HepG2 (cell line): Measurements from ENCODE around the gene NBPF3. TPM values are rescaled to one million over a fixed set of nuclear protein-coding genes. Genes with fewer than 3 reads are reported as not detected.

Experiments
- AKNA ChIP-seq: sonication (generic); formaldehyde crosslinking; IDR thresholded peaks from 2 replicates; pipeline ENCODE4 v1.4.0; 2020; ENCODE audit warnings: missing genetic modification reagents, borderline replicate concordance
- FOXP1 ChIP-seq, 2 experiments: fragments of 450-650 bp in 1 of 2; IDR thresholded peaks; 2 replicates each; pipeline ENCODE4 v1.6.1; 2017 to 2018; ENCODE audit warnings: antibody characterized with exemption in 1 of 2
- HNF4G ChIP-seq, 2 experiments: sonication (generic) in 1 of 2; formaldehyde crosslinking in 1 of 2; IDR thresholded peaks; 2 replicates each; pipeline versions ENCODE4 v1.4.0 to v1.6.1; 2011 to 2020; ENCODE audit warnings: borderline replicate concordance in 2 of 2, low read depth in 2 of 2, mild to moderate bottlenecking in 2 of 2, low read length in 1 of 2, missing genetic modification reagents in 1 of 2, moderate library complexity in 1 of 2
- MZF1 ChIP-seq: sonication (generic); formaldehyde crosslinking; IDR thresholded peaks from 2 replicates; pipeline ENCODE4 v1.8.1; 2023; ENCODE audit warnings: mild to moderate bottlenecking, missing genetic modification reagents, borderline replicate concordance
- PRPF4 ChIP-seq: fragments of 200-400 bp; formaldehyde crosslinking; IDR thresholded peaks from 2 replicates; pipeline ENCODE4 v1.6.1; 2016; ENCODE audit warnings: low read length, low read depth; ENCODE audit not compliant: poor library complexity, severe bottlenecking
- RBM22 ChIP-seq: fragments of 200-400 bp; formaldehyde crosslinking; optimal IDR thresholded peaks from 2 replicates; pipeline ENCODE3; 2017; ENCODE audit warnings: mild to moderate bottlenecking, low read length, moderate library complexity
- TFAP4 ChIP-seq: sonication (generic); IDR thresholded peaks from 2 replicates; pipeline ENCODE4 v1.6.1; 2016; ENCODE audit warnings: low read depth, borderline replicate concordance
- THAP8 ChIP-seq: sonication (generic); formaldehyde crosslinking; IDR thresholded peaks from 2 replicates; pipeline ENCODE4 v1.5.1; 2020; ENCODE audit warnings: missing genetic modification reagents, mild to moderate bottlenecking, borderline replicate concordance
- ZBTB10 ChIP-seq: sonication (generic); formaldehyde crosslinking; IDR thresholded peaks from 2 replicates; pipeline ENCODE4 v1.4.0; 2020; ENCODE audit warnings: missing genetic modification reagents, borderline replicate concordance
- ZNF142 ChIP-seq: sonication (generic); formaldehyde crosslinking; IDR thresholded peaks from 2 replicates; pipeline ENCODE4 v1.4.0; 2020; ENCODE audit warnings: missing genetic modification reagents
- polyA plus RNA-seq, 8 experiments: library from polyadenylated mRNA; depleted of rRNA in 3 of 8; stranded (reverse) in 7 of 8; unstranded in 1 of 8; fragments of >200 nt; fragmentation: Illumina TruSeq in 4 of 8; extraction: Trizol in 4 of 8; gene quantifications; 2 replicates each; pipeline versions ENCODE4 v1.2.1 to v1.2.3, GENCODE V29; 2011 to 2016; ENCODE audit warnings: low read depth in 4 of 8, missing spikeins in 1 of 8, mixed read lengths in 1 of 8; ENCODE audit not compliant: insufficient read depth in 1 of 8
- total RNA-seq, 5 experiments: library from RNA; depleted of rRNA; stranded (reverse); fragments of >200 nt; fragmentation: Illumina TruSeq; extraction: Trizol; gene quantifications; 2 replicates each; pipeline ENCODE4 v1.2.3, GENCODE V29; 2016; ENCODE audit warnings: low read depth in 1 of 5

NBPF3 gene
- total and polyA plus RNA-seq, 2 of the 13 experiments (the other 11 are each of a cell fraction or from before 2014, with no cell fraction given), result 3.5 to 4.9 TPM

- TF ChIP-seq ZBTB10 (CRISPR knock-in tag), result no peak
- no peak for TF ChIP-seq AKNA (CRISPR knock-in tag)
- no peak for TF ChIP-seq PRPF4
- TF ChIP-seq RBM22, result no peak
- TF ChIP-seq THAP8 (CRISPR knock-in tag), result no peak
- TF ChIP-seq FOXP1 (IDR thresholded peaks at IDR 0.05), result no peak
- TF ChIP-seq FOXP1 (CRISPR knock-in tag; IDR thresholded peaks at IDR 0.05), result no peak
- TF ChIP-seq ZNF142 (CRISPR knock-in tag), result peak; percentile 93
- no peak for TF ChIP-seq TFAP4
- TF ChIP-seq HNF4G (IDR thresholded peaks at IDR 0.05; ENCODE audit: borderline replicate concordance, low read depth, low read length), result no peak
- TF ChIP-seq HNF4G (CRISPR knock-in tag; IDR thresholded peaks at IDR 0.05; ENCODE audit: borderline replicate concordance, low read depth), result no peak
- TF ChIP-seq MZF1 (CRISPR knock-in tag), result no peak
These were observed at the start of gene NBPF3 (continued) for GRCh38 chr1:21439721-21440629.
